NCI-H187 treated with DMSO at 0.1 percent for 48 hours (cell line): ENCODE measurements around the gene KRT77.
"Not testable (repeated sequence)": the region's sequence is repeated elsewhere in the genome, so short reads cannot be mapped to it uniquely, and the experiment has no call there.

ENCODE experiments used
- DNase-seq: peaks from one replicate; lab custom pipeline; 2025; lab: John Stamatoyannopoulos, UW

The KRT77 gene

GRCh38 chr12:52675301-52675701 is 28.0 kb downstream of the KRT77 start:
- no peak for DNase-seq

GRCh38 chr12:52674433-52674775 is 28.9 kb downstream of the KRT77 start:
- no peak for DNase-seq

GRCh38 chr12:52673713-52674432 is 29.5 kb downstream of the KRT77 start:
- no peak for DNase-seq

GRCh38 chr12:52673217-52673616 is 30.1 kb downstream of the KRT77 start:
- no peak for DNase-seq

GRCh38 chr12:52672321-52672933 is 30.9 kb downstream of the KRT77 start:
- DNase-seq: no peak

GRCh38 chr12:52670961-52671360 is 32.4 kb downstream of the KRT77 start:
- DNase-seq: no peak

GRCh38 chr12:52670506-52670905 is 32.8 kb downstream of the KRT77 start:
- DNase-seq: no peak

- DNase-seq: not testable (repeated sequence)
Observed at GRCh38 chr12:52669941-52670340, 33.4 kb downstream of the KRT77 start.

GRCh38 chr12:52669426-52669825 is 33.9 kb downstream of the KRT77 start:
- no peak for DNase-seq

- no peak for DNase-seq
Observed at GRCh38 chr12:52667931-52668330, 35.4 kb downstream of the KRT77 start.

- no peak for DNase-seq
Observed at GRCh38 chr12:52667509-52667908, 35.8 kb downstream of the KRT77 start.

GRCh38 chr12:52666471-52666870 is 36.9 kb downstream of the KRT77 start:
- DNase-seq: no peak

- no peak for DNase-seq
Observed at GRCh38 chr12:52663420-52663819, 39.9 kb downstream of the KRT77 start.

- no peak for DNase-seq
Observed at GRCh38 chr12:52662918-52663229, 40.5 kb downstream of the KRT77 start.

- no peak for DNase-seq
Observed at GRCh38 chr12:52662093-52662917, 41.0 kb downstream of the KRT77 start.

- no peak for DNase-seq
Observed at GRCh38 chr12:52661668-52662067, 41.7 kb downstream of the KRT77 start.

- no peak for DNase-seq
Observed at GRCh38 chr12:52660934-52661499, 42.3 kb downstream of the KRT77 start.

GRCh38 chr12:52659951-52660350 is 43.4 kb downstream of the KRT77 start:
- DNase-seq: no peak

GRCh38 chr12:52659395-52659794 is 43.9 kb downstream of the KRT77 start:
- DNase-seq: no peak

- no peak for DNase-seq
Observed at GRCh38 chr12:52658196-52658595, 45.1 kb downstream of the KRT77 start.

GRCh38 chr12:52657250-52657902 is 45.9 kb downstream of the KRT77 start:
- no peak for DNase-seq

- no peak for DNase-seq
Observed at GRCh38 chr12:52656616-52657015, 46.7 kb downstream of the KRT77 start.
